Measurements from ENCODE around the gene PSMA6. TPM values are rescaled to one million over a fixed set of nuclear protein-coding genes. Genes with fewer than 3 reads are reported as not detected.
"Not testable (repeated sequence)": the region's sequence is repeated elsewhere in the genome, so short reads cannot be mapped to it uniquely, and the experiment has no call there.

The PSMA6 gene
- total RNA-seq, 2 donors from 2014 or later: 178 to 197 TPM

DNA sequence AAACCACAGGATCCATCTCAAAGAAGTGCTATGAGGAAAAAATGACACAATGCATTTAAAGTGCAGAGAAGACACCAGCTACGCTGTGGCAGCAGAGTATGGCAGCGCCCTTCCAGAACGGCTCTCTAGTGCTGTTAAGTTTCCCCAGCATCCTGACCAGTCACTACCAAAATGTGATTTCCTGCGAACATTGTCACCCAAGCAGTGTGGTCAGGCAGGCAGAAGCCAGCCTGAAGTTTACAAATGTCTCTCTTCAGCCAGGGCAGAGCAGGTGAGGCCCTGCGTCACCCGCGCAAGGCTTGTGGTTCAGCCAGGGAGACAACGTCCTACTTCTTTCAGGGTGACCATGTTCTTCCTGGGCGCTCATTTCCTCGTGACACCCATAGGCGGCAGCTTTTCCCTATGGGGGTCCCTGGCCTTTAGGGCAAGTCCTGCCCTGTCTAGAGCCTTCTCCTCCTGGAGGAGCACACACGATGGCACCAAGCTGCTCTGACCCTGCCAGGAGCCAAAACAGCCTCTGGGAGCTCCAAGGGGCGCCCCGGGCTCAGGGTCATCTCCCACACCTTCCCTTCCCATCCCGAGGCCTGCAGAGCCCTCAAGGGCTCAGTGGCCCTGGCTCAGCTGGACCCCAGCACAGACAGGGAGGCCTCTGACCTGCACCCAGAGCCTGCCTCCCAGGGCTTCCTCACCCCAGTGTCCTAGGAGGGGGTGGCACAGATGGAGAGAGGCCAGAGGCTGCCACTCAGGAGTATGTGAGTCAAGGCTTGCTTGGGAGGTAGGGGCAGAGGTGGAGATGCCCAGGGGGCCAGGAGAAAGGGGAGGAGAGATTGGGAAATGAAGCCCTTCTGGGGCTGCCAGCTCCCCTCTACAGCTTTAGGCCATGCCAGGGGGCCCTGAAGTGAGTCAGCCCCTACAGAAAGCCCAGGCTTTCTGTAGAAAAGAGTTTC is 41.9 kb downstream of the PSMA6 start:
- TF ChIP-seq, protein P1, sequence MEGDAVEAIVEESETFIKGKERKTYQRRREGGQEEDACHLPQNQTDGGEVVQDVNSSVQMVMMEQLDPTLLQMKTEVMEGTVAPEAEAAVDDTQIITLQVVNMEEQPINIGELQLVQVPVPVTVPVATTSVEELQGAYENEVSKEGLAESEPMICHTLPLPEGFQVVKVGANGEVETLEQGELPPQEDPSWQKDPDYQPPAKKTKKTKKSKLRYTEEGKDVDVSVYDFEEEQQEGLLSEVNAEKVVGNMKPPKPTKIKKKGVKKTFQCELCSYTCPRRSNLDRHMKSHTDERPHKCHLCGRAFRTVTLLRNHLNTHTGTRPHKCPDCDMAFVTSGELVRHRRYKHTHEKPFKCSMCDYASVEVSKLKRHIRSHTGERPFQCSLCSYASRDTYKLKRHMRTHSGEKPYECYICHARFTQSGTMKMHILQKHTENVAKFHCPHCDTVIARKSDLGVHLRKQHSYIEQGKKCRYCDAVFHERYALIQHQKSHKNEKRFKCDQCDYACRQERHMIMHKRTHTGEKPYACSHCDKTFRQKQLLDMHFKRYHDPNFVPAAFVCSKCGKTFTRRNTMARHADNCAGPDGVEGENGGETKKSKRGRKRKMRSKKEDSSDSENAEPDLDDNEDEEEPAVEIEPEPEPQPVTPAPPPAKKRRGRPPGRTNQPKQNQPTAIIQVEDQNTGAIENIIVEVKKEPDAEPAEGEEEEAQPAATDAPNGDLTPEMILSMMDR (IDR thresholded peaks at IDR 0.05): no peak
- Histone ChIP-seq H3K27me3 (no peaks in the 10 kb centered on the region), H3K4me3 (no peak overlapping the region), H3K9ac (ENCODE audit: low read depth in 2 of 2, low read length in 2 of 2) (peak overlapping the region in 1 of 2 donors; percentile 85), H3K27ac (no peak overlapping the region), H3K36me3 (no peaks in the 10 kb centered on the region), H3K9me3 (no peaks in the 10 kb centered on the region), H3K4me1 (peaks cover 39% of the 10 kb centered on the region)
- intact Hi-C loops (cut with DNase I): no loop called here
- DNase-seq: no peak

DNA sequence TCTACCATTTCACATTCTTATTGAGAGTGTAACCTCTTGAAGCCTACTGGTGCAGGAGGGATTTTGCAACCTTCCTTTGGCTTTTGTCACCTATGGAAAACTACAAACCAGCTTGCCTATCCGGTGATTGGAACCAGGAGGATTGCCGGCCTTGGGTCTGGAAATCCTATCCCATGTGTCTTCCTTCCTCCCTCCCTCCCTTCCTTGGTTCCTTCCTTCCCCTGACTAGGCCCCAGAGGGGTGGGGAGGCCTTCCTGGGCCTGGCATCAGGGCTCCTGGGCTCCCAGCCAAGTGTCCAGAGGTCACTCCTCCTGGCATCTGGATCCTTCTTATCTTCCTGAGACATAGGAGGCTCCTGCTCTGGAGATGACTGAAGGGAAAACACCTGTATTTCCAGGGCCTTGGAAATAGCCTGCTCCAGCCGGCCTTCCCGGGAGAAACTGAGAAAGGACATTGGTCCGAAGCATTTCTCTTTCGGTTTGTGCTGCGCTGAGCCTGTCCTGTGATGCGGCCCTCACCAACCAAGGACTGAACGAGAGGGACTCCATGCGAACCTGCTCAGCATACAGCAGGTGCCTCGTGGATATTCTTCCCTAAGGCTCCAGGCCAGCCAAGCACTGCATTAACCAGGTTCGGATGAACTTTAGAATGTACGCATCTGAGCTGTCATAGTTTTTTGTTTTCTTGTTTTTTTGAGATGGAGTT is 43.4 kb downstream of the PSMA6 start:
- intact Hi-C loops (cut with DNase I): no loop called here
- Histone ChIP-seq H3K4me3 (peak overlapping the region; percentile 3), H3K4me1 (peaks cover 47% of the 10 kb centered on the region), H3K36me3 (no peaks in the 10 kb centered on the region), H3K27ac (peak overlapping the region; percentile 94), H3K9ac (ENCODE audit: low read depth in 2 of 2, low read length in 2 of 2) (peak overlapping the region; percentile 48 to 88), H3K27me3 (no peaks in the 10 kb centered on the region), H3K9me3 (no peaks in the 10 kb centered on the region)
- TF ChIP-seq, protein P1 (IDR thresholded peaks at IDR 0.05): no peak
- peak; percentile 97 for DNase-seq

DNA sequence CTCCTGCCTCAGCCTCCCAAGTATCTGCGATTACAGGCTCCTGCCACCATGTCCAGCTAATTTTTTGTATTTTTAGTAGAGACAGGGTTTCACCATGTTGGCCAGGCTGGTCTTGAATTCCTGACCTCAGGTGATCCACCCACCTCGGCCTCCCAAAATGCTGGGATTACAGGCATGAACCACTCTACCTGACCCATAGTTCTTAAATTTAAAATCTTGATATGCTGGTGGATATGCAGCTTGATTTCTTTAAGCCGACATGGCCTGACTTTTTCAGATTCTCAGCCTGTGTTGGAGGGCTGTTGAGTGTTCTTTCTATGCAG is 44.0 kb downstream of the PSMA6 start:
- H3K36me3 ChIP-seq; H3K9me3 ChIP-seq; DNase-seq; H3K27me3 ChIP-seq; intact Hi-C loops (cut with DNase I): not testable (repeated sequence)
- Histone ChIP-seq H3K4me1 (peaks cover 53% of the 10 kb centered on the region), H3K4me3 (peak overlapping the region; percentile 3), H3K27ac (peak overlapping the region; percentile 94), H3K9ac (ENCODE audit: low read depth in 2 of 2, low read length in 2 of 2) (peak overlapping the region; percentile 48 to 88)

DNA sequence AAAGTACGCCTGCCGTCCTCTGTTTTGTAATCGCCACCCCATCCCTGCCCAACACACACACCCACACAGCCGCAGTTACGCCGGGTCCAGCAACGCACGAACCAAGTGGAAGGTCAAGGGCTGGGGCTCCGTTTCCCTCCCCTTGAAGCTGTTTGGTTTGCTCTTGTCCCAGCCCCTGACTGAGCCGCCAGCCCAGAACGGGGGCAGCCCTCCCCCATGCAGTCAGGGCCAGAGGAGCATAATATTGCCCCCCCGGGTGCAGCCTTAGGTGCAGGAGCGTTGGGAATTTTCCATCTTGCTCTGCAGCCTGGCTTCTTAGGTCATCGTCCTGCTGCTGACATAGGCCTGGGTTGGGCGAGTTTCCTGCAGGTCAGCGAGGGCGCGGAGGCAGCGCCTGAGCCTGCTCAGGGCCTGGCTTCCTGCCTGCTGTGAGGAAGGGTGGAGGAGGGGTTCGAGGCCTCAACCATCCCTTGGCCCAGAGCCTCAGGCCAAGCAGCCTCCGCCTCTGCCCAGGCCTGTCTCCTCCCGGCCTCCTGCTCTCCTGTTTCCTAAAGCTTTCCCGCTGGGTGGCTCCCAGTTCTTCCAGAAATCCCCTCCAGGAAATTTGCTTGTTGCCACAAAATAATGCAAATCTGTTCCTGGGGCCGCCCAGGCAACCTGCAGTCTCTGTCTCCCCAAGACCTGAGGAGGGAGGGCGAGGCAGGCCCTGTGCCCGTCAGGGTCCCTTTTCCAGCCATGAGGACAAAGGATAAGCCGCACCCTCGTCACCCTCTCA is 44.5 kb downstream of the PSMA6 start:
- intact Hi-C loops (cut with DNase I): no loop called here
- no peak overlapping the region for H3K4me3 ChIP-seq
- H3K4me1 ChIP-seq: peaks cover 54% of the 10 kb centered on the region
- peak overlapping the region; percentile 48 to 88 for H3K9ac ChIP-seq (ENCODE audit: low read depth in 2 of 2, low read length in 2 of 2)
- no peaks in the 10 kb centered on the region for H3K9me3 ChIP-seq
- TF ChIP-seq, protein P1 (IDR thresholded peaks at IDR 0.05): no peak
- H3K36me3 ChIP-seq: no peaks in the 10 kb centered on the region
- DNase-seq: peak; percentile 93
- H3K27ac ChIP-seq: peak overlapping the region; percentile 94
- no peaks in the 10 kb centered on the region for H3K27me3 ChIP-seq

DNA sequence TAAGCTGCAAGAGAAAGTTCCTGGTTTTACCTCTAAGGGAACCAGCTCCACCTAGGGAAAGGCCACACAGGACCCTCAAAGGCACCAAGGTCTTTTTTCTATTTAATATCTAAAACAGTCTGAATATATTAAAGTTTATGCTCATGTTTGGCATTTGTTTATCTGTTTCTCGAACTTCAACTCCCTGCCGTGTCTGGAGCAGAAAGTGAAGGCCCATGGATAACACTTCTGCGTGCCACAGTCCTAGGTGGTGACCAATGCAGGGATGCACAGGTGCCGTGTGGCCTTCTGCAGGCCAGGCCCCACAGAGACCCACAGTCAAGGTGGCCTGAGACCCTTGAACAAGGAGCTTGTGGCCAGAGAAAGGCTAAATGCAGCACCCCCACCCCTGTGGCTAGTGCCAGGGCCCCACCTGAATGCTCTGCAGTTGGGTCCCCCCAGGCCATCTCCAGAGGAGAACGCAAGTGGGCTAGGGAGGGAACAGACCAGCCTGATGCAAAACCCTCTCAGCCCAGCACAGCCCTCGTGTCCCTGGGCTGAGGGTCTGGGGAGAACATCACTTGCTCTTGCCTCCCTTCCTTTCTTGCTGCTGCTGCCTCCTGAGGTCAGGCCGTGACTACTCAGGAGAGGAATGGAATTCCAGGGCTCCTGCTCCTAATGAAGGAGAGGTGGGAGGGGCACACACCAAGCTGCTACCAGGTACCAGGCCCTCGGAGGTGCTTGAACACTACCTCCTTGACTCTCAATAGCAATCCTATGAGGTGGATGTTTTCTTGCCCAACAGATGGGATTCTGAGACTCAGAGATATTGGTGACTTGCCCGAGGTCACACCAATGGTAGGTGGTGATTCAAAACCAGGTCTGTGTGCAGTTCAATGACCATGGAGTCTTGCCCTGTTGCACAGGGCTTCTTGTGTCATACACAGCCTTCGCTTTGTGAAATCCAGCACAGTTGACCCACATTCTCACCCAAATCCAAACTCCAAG is 45.4 kb downstream of the PSMA6 start:
- H3K9ac ChIP-seq (ENCODE audit: low read depth in 2 of 2, low read length in 2 of 2): peak overlapping the region; percentile 48 to 88
- peaks cover 50% of the 10 kb centered on the region for H3K4me1 ChIP-seq
- H3K27me3 ChIP-seq: no peaks in the 10 kb centered on the region
- intact Hi-C loops (cut with DNase I): no loop called here
- no peaks in the 10 kb centered on the region for H3K36me3 ChIP-seq
- DNase-seq: no peak
- peak overlapping the region; percentile 94 for H3K27ac ChIP-seq
- no peaks in the 10 kb centered on the region for H3K9me3 ChIP-seq
- no peak overlapping the region for H3K4me3 ChIP-seq
- TF ChIP-seq, protein P1 (IDR thresholded peaks at IDR 0.05): no peak

Data from colonic mucosa (tissue), 4 donors.